ENCODE measurements around the gene FGF22. TPM values are rescaled to one million over a fixed set of nuclear protein-coding genes. Genes with fewer than 3 reads are reported as not detected.

The FGF22 gene
- total and polyA plus RNA-seq, 2 of the 13 experiments (the other 11 are each of a cell fraction or from before 2014, with no cell fraction given), result 0.24 TPM; not detected in 1

DNA sequence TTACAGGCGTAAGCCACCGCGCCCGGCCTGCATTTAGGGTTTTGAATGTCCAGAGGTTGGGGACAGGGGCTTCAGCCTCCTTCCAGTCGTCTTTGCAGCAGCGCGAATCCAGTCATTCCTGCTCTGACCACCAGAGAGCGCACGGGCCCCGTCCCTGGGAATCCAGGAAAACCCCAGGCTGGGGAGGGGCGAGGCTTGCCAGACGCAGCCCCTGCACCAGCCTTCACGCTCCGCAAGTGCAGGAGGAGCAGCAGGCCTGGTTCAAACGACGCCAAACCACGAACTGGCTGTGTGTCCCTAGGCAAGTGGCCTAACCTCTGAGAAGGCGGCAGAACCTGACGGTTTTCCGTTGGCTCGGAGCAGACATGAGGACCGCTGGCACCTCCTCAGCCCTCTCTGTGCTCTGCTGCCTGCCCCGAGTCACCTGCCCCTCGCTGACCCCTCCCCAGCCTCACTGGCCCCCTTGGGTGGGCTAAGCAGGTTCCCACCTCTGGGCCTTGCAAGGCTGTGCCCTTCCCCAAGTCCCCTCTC, 25.3 kb downstream of the FGF22 start (continued):
- TF ChIP-seq, protein P1, sequence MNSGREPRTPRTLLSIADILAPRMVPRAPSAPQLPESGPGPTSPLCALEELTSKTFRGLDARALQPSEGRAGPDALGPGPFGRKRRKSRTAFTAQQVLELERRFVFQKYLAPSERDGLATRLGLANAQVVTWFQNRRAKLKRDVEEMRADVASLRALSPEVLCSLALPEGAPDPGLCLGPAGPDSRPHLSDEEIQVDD (CRISPR knock-in tag; IDR thresholded peaks at IDR 0.05; ENCODE audit: borderline replicate concordance), result no peak
- no peak for TF ChIP-seq ZNF75D (CRISPR knock-in tag; IDR thresholded peaks at IDR 0.05; ENCODE audit: borderline replicate concordance)
- no peak for TF ChIP-seq CREBL2 (CRISPR knock-in tag; IDR thresholded peaks at IDR 0.05; ENCODE audit: borderline replicate concordance)
- no peak for TF ChIP-seq ZNF280D (CRISPR knock-in tag; IDR thresholded peaks at IDR 0.05)
- TF ChIP-seq ZNF749 (CRISPR knock-in tag; IDR thresholded peaks at IDR 0.05; ENCODE audit: borderline replicate concordance), result no peak
- TF ChIP-seq ZNF761 (CRISPR knock-in tag; conservative IDR thresholded peaks at IDR 0.05), result no peak
- TF ChIP-seq, protein P2, sequence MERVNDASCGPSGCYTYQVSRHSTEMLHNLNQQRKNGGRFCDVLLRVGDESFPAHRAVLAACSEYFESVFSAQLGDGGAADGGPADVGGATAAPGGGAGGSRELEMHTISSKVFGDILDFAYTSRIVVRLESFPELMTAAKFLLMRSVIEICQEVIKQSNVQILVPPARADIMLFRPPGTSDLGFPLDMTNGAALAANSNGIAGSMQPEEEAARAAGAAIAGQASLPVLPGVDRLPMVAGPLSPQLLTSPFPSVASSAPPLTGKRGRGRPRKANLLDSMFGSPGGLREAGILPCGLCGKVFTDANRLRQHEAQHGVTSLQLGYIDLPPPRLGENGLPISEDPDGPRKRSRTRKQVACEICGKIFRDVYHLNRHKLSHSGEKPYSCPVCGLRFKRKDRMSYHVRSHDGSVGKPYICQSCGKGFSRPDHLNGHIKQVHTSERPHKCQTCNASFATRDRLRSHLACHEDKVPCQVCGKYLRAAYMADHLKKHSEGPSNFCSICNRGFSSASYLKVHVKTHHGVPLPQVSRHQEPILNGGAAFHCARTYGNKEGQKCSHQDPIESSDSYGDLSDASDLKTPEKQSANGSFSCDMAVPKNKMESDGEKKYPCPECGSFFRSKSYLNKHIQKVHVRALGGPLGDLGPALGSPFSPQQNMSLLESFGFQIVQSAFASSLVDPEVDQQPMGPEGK (CRISPR knock-in tag; IDR thresholded peaks at IDR 0.05), result peak; percentile 93
- TF ChIP-seq, protein P3, sequence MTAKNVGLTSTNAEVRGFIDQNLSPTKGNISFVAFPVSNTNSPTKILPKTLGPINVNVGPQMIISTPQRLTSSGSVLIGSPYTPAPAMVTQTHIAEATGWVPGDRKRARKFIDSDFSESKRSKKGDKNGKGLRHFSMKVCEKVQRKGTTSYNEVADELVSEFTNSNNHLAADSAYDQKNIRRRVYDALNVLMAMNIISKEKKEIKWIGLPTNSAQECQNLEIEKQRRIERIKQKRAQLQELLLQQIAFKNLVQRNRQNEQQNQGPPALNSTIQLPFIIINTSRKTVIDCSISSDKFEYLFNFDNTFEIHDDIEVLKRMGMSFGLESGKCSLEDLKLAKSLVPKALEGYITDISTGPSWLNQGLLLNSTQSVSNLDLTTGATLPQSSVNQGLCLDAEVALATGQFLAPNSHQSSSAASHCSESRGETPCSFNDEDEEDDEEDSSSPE (CRISPR knock-in tag; IDR thresholded peaks at IDR 0.05), result peak; percentile 81
- peak; percentile 37; the same call in 1 of the 2 replicates for TF ChIP-seq ZNF350 (CRISPR knock-in tag; IDR thresholded peaks at IDR 0.05; ENCODE audit: borderline replicate concordance, low read depth)
- no peak for TF ChIP-seq ZKSCAN5 (CRISPR knock-in tag; IDR thresholded peaks at IDR 0.05)
- no peak for TF ChIP-seq ZNF775 (CRISPR knock-in tag; IDR thresholded peaks at IDR 0.05; ENCODE audit: borderline replicate concordance)
- no peak for TF ChIP-seq TCF7 (IDR thresholded peaks at IDR 0.05; ENCODE audit: low read depth)
- TF ChIP-seq ZNF660 (CRISPR knock-in tag; IDR thresholded peaks at IDR 0.05; ENCODE audit: borderline replicate concordance, low read depth), result no peak
- TF ChIP-seq MAZ (IDR thresholded peaks at IDR 0.05; ENCODE audit: borderline replicate concordance, low read depth, low read length), result peak; percentile 69; the same call in 1 of the 2 replicates
- peak; percentile 81 for TF ChIP-seq MAZ (CRISPR knock-in tag; IDR thresholded peaks at IDR 0.05; ENCODE audit: low read depth)
- peak; percentile 72; the same call in 1 of the 2 replicates for TF ChIP-seq ZNF740 (CRISPR knock-in tag; IDR thresholded peaks at IDR 0.05)
- TF ChIP-seq, protein P4, sequence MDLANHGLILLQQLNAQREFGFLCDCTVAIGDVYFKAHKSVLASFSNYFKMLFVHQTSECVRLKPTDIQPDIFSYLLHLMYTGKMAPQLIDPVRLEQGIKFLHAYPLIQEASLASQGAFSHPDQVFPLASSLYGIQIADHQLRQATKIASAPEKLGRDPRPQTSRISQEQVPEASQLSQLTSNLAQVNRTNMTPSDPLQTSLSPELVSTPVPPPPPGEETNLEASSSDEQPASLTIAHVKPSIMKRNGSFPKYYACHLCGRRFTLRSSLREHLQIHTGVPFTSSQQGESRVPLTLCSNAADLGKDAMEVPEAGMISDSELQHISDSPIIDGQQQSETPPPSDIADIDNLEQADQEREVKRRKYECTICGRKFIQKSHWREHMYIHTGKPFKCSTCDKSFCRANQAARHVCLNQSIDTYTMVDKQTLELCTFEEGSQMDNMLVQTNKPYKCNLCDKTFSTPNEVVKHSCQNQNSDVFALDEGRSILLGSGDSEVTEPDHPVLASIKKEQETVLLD (CRISPR knock-in tag; IDR thresholded peaks at IDR 0.05; ENCODE audit: low read depth), result no peak
